ENCODE data around the gene MAK.
"Not testable (repeated sequence)": the region's sequence is repeated elsewhere in the genome, so short reads cannot be mapped to it uniquely, and the experiment has no call there.

The MAK gene

DNA sequence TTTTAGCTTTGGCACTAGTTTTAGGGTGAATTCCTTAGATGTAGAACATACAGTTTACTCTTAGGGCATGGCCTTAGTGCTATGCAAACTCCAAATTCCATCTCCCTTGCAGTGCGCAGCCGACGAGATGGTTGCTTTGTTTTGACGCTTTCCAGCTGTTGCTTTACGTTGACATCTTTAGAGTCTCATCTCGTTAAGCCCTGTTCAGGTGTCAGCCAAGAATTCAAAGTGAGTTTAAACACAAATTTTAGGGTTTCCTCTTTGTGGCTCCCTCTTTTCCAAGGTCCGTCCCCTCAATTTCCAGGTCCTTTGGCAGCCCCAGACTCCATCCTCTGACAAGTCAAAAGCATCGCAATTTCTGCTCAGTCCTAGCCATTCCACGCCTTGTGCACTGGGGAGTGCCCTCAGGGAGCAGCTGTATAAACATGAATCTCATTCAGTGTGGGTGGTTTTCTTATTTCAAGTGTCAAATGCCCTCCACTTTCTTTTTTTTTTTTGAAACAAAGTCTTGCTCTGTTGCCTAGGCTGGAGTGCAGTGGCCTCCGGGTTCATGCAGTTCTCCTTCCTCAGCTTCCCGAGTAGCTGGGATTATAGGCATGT, 14.1 kb upstream of the MAK start:
- DNase-seq: no peak

- no peak for DNase-seq
Measured at GRCh38 chr6:10850728-10851127, 12.4 kb upstream of the MAK start.

DNA sequence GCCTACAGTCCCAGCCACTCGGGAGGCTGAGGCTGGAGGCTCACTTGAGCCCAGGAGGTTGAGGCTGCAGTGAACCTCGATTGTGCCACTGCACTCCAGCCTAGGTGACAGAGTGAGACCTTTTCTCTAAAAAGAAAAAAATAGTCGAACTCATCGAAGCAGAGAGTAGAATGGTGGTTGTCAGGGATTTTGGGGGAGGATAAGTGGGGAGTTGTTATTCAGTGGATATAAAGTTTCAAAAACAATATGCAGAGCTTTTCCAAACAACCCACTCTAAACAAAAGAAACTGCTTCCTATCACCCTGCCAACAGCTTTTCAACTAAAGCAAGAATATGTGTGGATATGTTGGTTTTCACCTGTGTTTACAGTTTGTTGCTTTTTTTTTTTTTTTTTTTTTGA, 11.6 kb upstream of the MAK start:
- no peak for DNase-seq

DNA sequence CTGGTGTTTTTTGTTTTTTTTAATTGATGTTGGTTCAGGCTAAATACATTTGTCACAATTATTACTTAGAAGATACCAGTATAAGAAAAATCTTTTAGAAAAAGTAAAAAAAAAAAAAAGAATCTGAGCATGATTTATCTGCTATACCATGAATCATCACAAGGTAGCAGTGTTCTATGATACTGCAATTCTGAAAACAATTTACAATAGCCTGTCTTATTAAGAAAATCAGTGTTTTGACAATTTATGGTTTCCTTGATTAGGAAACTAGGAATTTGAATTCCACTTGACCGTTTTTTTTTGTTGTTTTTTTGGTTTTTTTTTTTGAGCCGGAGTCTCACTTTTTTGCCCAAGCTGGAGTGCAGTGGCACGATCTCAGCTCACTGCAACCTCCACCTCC, 9.3 kb upstream of the MAK start:
- DNase-seq: no peak

- no peak for DNase-seq
Measured at GRCh38 chr6:10843554-10843953, 5.2 kb upstream of the MAK start.

DNA sequence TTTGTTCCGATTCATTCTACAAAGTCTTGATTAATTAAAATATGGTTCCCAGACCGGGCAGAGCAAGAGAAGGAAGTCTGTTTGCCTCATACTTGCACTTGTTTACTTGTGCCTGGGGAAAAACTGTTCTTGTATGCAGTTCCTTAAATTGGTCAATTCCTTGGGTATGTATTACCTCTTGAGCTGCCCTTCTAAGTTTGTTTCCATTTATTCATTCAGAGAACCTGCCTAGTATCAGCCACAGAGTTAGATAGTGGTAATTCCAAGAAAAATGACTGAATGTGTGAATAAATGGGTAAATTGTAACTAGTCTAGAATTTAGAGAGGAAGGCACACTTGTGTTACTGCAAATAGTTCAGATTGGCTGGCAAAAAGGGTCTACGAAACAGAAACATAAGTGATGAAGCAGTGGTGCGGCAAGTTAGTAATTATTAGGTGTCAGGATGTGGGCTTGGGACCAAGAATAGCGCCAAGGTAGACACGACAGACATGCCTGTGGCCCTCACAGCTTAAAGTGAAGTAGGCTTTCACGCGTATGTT, 525 bp upstream of the MAK start:
- no peak for DNase-seq

GRCh38 chr6:10837622-10837994, 731 bp downstream of the MAK start:
- DNase-seq: peak; percentile 49

GRCh38 chr6:10837009-10837621, 1.2 kb downstream of the MAK start:
- DNase-seq: no peak

GRCh38 chr6:10834823-10835222, 3.5 kb downstream of the MAK start:
- DNase-seq: no peak

- no peak for DNase-seq
Measured at GRCh38 chr6:10831609-10832008, 6.7 kb downstream of the MAK start.

- no peak for DNase-seq
Measured at GRCh38 chr6:10824819-10825218, 13.5 kb downstream of the MAK start.

- DNase-seq: no peak
Measured at GRCh38 chr6:10824297-10824696, 14.0 kb downstream of the MAK start.

GRCh38 chr6:10814176-10814575, 24.2 kb downstream of the MAK start:
- not testable (repeated sequence) for DNase-seq

- no peak for DNase-seq
Measured at GRCh38 chr6:10809098-10809497, 29.2 kb downstream of the MAK start.

- DNase-seq: no peak
Measured at GRCh38 chr6:10808376-10808775, 30.0 kb downstream of the MAK start.

- DNase-seq: peak; percentile 62
Measured at GRCh38 chr6:10801224-10801848, 37.0 kb downstream of the MAK start.

DNA sequence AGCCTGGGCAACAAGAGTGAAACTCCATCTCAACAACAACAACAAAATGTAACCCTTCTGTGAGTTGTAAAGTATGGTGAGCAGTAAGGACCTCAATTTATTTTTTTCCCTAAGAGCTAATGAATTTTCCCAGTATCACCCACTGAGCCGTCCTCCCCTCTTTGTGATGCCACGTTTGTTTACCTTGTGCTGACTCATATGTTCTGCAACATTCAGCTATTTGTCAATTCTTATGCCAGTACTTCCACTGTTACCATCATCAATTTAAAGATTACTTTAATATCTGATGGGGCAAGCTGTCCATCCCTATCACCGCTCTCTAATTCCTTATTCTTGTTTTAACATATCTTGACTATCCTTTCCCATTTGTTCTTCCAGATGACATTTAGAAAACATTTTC, 37.5 kb downstream of the MAK start:
- DNase-seq: no peak

- no peak for DNase-seq
Measured at GRCh38 chr6:10794239-10794638, 44.1 kb downstream of the MAK start.

DNA sequence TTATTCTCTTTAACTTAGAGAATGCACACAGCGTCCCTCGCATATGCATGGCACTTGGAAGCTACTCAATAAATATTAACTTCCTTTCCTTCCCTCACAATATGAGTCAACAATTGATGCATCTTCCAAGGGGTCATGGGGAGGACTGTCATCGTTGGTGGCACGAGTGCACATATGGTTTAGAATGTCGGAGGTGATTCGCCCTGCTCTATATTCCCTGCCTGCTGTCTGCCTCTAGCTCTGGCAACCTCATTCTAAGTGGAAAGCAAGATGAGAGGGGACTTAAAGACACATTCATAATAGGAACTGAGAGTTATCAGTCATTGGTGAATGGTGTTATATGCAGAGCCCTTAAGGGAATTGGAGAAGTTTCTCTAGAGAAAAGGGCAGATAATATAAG, 44.6 kb downstream of the MAK start:
- DNase-seq: no peak

DNA sequence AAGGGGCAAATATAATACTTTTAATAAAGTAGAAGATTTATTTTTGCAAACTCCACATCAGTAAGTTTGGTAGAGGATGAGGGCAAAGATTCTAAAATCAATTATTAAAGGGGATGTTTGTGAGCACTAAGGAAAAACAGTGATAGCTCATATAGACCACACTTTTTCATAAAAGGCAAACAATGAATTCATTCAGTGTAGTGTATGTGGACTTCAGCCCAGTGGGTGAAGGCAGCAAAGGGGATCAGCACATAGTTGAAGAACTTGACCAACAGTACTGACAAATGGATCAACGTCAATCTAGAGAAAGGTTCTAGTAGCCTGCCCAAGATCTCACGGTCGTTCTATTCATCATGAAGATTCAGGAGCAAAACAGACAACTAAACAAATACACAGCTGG, 45.3 kb downstream of the MAK start:
- DNase-seq: no peak

- DNase-seq: no peak
Measured at GRCh38 chr6:10792101-10792500, 46.2 kb downstream of the MAK start.

DNA sequence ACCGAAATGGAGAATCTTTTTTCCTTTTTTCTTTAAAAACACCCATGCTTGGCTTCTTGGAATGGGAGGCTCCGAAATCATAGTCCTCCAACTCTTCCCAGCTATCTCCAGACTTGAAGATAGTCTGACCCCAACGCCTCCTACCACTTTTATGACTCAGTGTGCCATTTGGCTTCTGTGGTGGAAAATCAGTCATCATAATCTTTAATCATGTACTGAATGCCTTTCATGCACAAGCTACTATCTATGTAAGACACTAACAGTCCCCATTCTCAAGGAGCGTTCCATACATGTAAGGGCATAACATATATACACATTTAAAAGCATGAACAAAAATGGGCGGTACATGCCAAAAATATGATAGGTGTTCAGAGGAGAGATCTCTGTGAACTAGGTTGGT, 46.7 kb downstream of the MAK start:
- DNase-seq: no peak

GRCh38 chr6:10779076-10779475, 59.3 kb downstream of the MAK start:
- DNase-seq: no peak

- no peak for DNase-seq
Measured at GRCh38 chr6:10778230-10778629, 60.1 kb downstream of the MAK start.

Data from NCI-H2029 (cell line).